Common myeloid progenitor, CD34-positive (primary cell): ENCODE results near the gene MRPS22.

Source experiments
- CTCF ChIA-PET: fragments of 350-600 bp; sonication (Branson Sonifier 250); formaldehyde crosslinking; loops from one replicate; lab custom pipeline; 2021; ENCODE audit warnings: antibody characterized with exemption; lab: Charles Lee
- POLR2A ChIA-PET: fragments of 350-600 bp; sonication (Branson Sonifier 250); formaldehyde crosslinking; loops from one replicate; lab custom pipeline; 2021; ENCODE audit warnings: antibody characterized with exemption; lab: Charles Lee
- DNase-seq, 3 donors: peaks; one replicate each; pipeline versions ENCODE4 v3.0.0 to v3.0.0-alpha.2; 2013
- H3K27ac ChIP-seq, 2 experiments: 1 replicate in 1 of 2; 2 replicates in 1 of 2; pipeline ENCODE4 v1.7.0; 2013; ENCODE audit warnings: inconsistent platforms in 2 of 2, low read length in 2 of 2, mild to moderate bottlenecking in 2 of 2, low read depth in 1 of 2, moderate library complexity in 1 of 2; ENCODE audit not compliant: severe bottlenecking in 2 of 2, insufficient read depth in 1 of 2, poor library complexity in 1 of 2
- H3K27me3 ChIP-seq, 5 experiments: replicated peaks in 2 of 5; 1 replicate in 3 of 5; 2 replicates in 2 of 5; pipeline versions ENCODE4 v1.6.1 to v1.7.0; 2013; ENCODE audit warnings: low read length in 4 of 5, mild to moderate bottlenecking in 2 of 5, moderate library complexity in 2 of 5, inconsistent platforms in 1 of 5; ENCODE audit not compliant: insufficient read depth in 5 of 5, control insufficient read depth in 4 of 5
- H3K36me3 ChIP-seq, 4 experiments: 1 replicate in 2 of 4; 2 replicates in 2 of 4; pipeline versions ENCODE4 v1.6.1 to v1.7.0; 2013; ENCODE audit warnings: low read length in 3 of 4, control low read depth in 1 of 4, mild to moderate bottlenecking in 1 of 4; ENCODE audit not compliant: control insufficient read depth in 4 of 4, insufficient read depth in 4 of 4
- H3K4me1 ChIP-seq, 4 experiments: 1 replicate in 3 of 4; 2 replicates in 1 of 4; pipeline versions ENCODE4 v1.6.1 to v1.7.1; 2013; ENCODE audit warnings: low read length in 3 of 4, mild to moderate bottlenecking in 3 of 4, control low read depth in 1 of 4, inconsistent platforms in 1 of 4, moderate library complexity in 1 of 4; ENCODE audit not compliant: control insufficient read depth in 4 of 4, insufficient read depth in 4 of 4; ENCODE audit errors: control extremely low read depth in 1 of 4
- H3K4me3 ChIP-seq, 7 experiments: 1 replicate in 4 of 7; 2 replicates in 3 of 7; pipeline versions ENCODE4 v1.5.1 to v1.7.0; 2013; ENCODE audit warnings: mild to moderate bottlenecking in 7 of 7, low read length in 6 of 7, moderate library complexity in 6 of 7, inconsistent platforms in 2 of 7, low read depth in 2 of 7, control low read depth in 1 of 7; ENCODE audit not compliant: insufficient read depth in 4 of 7, control insufficient read depth in 1 of 7; ENCODE audit errors: extremely low read depth in 1 of 7
- H3K9me3 ChIP-seq, 5 experiments: 1 replicate in 4 of 5; 2 replicates in 1 of 5; pipeline versions ENCODE4 v1.6.1 to v1.7.1; 2013; ENCODE audit warnings: low read length in 4 of 5, mild to moderate bottlenecking in 2 of 5, inconsistent platforms in 1 of 5, low read depth in 1 of 5, moderate library complexity in 1 of 5; ENCODE audit not compliant: control insufficient read depth in 4 of 5, insufficient read depth in 2 of 5; ENCODE audit errors: control extremely low read depth in 1 of 5
- WGBS: methylation state at CpG from one replicate; pipeline ENCODE4 v1.1.5; 2013; ENCODE audit not compliant: insufficient coverage; 5-methylcytosine and 5-hydroxymethylcytosine counted together

Gene MRPS22

DNA sequence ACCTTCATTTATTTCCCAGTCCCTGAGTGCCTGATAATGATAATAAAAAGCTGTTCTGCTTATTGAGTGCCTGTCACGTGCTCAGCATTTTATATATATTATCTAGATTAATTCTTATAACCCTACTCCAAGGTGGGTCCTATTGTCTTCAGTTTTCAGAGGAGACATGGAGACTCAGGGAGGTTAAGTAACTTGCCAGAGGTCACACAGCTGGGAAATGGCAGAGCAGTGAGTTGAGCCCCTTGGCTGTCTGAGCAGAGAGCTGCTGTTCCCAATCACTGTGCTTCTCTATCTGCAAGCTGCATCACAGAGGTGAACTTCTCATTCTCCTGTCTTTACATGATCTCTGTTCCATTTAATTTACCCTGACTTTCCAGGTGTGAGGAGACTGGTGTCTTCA is 32.3 kb upstream of the MRPS22 start:
- peaks cover 0 to 7% (median 2%) of the 10 kb centered on the region in 5 experiments for H3K27me3 ChIP-seq
- no peak overlapping the region for H3K4me3 ChIP-seq
- ChIA-PET CTCF (no interaction called here), POLR2A (no interaction called here)
- DNase-seq = no peak
- no CpG with 5 or more reads among the region's 1 CpG for WGBS
- H3K4me1 ChIP-seq = no peaks in the 10 kb centered on the region
- H3K36me3 ChIP-seq = no peaks in the 10 kb centered on the region
- no peaks in the 10 kb centered on the region for H3K9me3 ChIP-seq
- no peak overlapping the region for H3K27ac ChIP-seq

DNA sequence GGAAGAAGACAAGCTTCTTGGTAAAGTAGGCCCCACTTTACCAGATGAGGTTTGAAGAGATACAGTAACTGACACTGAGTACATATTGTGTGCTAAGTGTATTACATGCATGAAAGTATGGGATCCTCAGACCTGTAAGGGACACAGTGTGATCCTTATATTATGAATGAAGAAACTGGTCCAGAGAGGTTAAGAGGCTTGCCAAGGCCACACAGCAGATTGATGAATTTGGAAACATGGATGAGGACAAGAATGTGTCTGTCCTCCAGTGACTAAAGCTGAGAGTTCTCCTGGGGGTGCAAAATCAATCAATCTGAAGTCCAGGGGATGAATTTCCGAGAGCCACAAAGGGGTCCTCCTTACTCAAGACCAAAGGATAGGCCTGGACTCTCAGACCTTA is 31.4 kb upstream of the MRPS22 start:
- peaks cover 0 to 11% (median 2%) of the 10 kb centered on the region in 5 experiments for H3K27me3 ChIP-seq
- POLR2A ChIA-PET = no interaction called here
- H3K9me3 ChIP-seq = no peaks in the 10 kb centered on the region
- no peaks in the 10 kb centered on the region for H3K36me3 ChIP-seq
- no peak overlapping the region for H3K27ac ChIP-seq
- 100% methylated on average over 1 of the region's 1 CpG for WGBS
- no peak overlapping the region for H3K4me3 ChIP-seq
- CTCF ChIA-PET = no interaction called here
- DNase-seq = no peak
- H3K4me1 ChIP-seq = no peaks in the 10 kb centered on the region

GRCh38 chr3:139312959-139313358 is 30.9 kb upstream of the MRPS22 start:
- CTCF ChIA-PET = interaction anchor here (1.3 to 1.5 kb wide), 2 partner anchors 16 to 201 kb away, joined by 3 to 4 read pairs; no protein-coding TSS in a partner anchor
- no peak for DNase-seq
- WGBS = 100% methylated on average over 2 of the region's 2 CpGs
- Histone ChIP-seq H3K27me3 (peaks cover 0 to 11% (median 3%) of the 10 kb centered on the region in 5 experiments), H3K4me3 (no peak overlapping the region), H3K36me3 (no peaks in the 10 kb centered on the region), H3K27ac (no peak overlapping the region), H3K9me3 (no peaks in the 10 kb centered on the region), H3K4me1 (no peaks in the 10 kb centered on the region)
- POLR2A ChIA-PET = no interaction called here

GRCh38 chr3:139313921-139314320 is 29.9 kb upstream of the MRPS22 start:
- DNase-seq = no peak
- no peak overlapping the region for H3K4me3 ChIP-seq
- ChIA-PET CTCF (interaction anchor here (1.3 to 1.5 kb wide), 2 partner anchors 15 to 202 kb away, joined by 3 to 4 read pairs; no protein-coding TSS in a partner anchor), POLR2A (interaction anchor here (0.5 kb wide), 1 partner anchor 449 kb away, joined by 3 read pairs; no protein-coding TSS in a partner anchor)
- no peaks in the 10 kb centered on the region for H3K9me3 ChIP-seq
- no peaks in the 10 kb centered on the region for H3K4me1 ChIP-seq
- 96% methylated on average over 5 of the region's 5 CpGs for WGBS
- peaks cover 0 to 11% (median 8%) of the 10 kb centered on the region in 5 experiments for H3K27me3 ChIP-seq
- no peak overlapping the region for H3K27ac ChIP-seq
- H3K36me3 ChIP-seq = no peaks in the 10 kb centered on the region

DNA sequence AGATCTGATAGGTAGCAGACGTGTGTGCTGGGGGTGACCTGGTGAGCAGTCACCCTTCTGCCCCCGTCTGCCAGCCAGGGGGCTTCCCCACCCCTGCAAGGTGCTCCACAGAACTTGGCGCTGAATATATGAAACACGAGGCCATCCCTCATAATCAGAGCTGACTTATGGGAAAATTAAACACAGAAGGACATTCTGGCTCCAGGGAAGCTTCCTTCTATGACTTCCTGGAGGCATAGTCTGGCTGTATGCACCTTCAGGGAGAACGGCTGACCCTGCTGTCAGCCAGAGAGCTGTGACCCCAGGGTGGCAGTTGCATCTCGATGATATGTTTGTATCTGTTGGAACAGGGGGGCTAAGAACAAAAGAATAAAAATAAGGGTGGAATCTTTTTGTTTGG is 26.6 kb upstream of the MRPS22 start:
- WGBS = 88% methylated on average over 6 of the region's 6 CpGs
- POLR2A ChIA-PET = no interaction called here

DNA sequence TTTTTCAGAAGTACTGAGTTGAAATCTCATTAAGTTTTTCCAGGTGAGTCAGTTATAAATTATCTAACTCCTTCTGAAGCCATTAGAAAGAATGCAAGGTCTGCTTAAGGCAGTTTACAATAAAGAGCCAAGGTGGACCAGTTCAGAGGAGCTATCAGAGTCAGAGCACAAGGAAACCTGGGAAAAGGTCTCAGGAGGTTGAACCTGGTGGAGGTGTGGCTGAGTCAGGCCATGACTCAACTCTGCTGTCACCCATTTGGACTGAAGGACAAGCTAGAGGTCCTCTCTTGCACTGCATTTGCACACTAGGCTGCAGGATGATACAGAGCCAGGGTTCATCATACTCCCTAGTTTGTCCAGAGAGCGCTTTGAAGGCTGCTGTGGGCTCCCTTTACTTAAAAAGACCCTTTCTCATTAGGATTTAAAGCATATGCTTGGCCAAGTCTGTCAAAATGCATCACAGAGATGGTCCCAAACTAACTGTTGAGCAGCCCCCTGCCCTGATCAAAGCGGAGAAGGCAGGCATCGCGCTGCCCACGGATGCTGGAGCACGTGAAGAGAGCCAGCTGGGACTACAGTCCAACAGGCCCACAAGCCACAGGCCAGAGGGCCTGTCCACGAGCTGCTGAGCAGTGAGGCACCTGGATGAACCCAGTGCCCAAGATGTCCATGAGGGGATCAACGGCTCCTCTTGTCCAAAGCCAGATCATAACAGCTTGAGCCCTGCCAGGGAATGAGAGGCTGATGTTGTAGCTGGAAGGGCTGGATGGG is 26.0 kb upstream of the MRPS22 start:
- WGBS = 96% methylated on average over 8 of the region's 8 CpGs
- Histone ChIP-seq H3K27ac (no peak overlapping the region), H3K4me3 (no peak overlapping the region), H3K9me3 (no peaks in the 10 kb centered on the region), H3K27me3 (peaks cover 0 to 11% (median 7%) of the 10 kb centered on the region in 5 experiments), H3K36me3 (no peaks in the 10 kb centered on the region), H3K4me1 (peaks cover 0 to 4% (median 0%) of the 10 kb centered on the region in 4 experiments)
- no peak for DNase-seq
- ChIA-PET CTCF (interaction anchor here (1.3 to 3.1 kb wide), 4 partner anchors 10 to 206 kb away, joined by 3 to 21 read pairs (median 4); no protein-coding TSS in a partner anchor), POLR2A (no interaction called here)

More for the DNA sequence above, 26.6 kb upstream of the MRPS22 start:
- CTCF ChIA-PET = interaction anchor here (1.3 kb wide), 1 partner anchor 205 kb away, joined by 3 read pairs; no protein-coding TSS in a partner anchor
- peaks cover 0 to 1% (median 0%) of the 10 kb centered on the region in 4 experiments for H3K4me1 ChIP-seq
- no peak for DNase-seq
- peaks cover 0 to 11% (median 8%) of the 10 kb centered on the region in 5 experiments for H3K27me3 ChIP-seq
- H3K4me3 ChIP-seq = no peak overlapping the region
- no peak overlapping the region for H3K27ac ChIP-seq
- H3K9me3 ChIP-seq = no peaks in the 10 kb centered on the region
- no peaks in the 10 kb centered on the region for H3K36me3 ChIP-seq

DNA sequence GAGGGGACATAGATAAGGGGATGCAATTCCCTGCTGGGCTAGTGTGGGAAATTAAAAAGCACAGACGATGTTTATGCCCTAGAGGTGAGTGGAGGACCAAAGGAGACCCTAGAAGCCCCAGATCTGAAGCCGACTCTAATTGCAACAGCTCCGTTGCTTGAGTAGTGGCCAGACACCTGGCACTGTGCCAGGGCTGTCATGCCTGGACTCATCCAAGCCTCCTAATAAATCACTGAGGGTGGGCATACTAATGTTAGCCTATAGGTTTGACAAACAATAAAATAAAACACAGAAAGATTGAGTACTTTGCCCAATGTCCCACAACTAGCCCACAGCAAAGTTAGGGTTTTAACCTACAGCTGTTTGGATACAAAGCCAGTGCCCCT is 25.4 kb upstream of the MRPS22 start:
- 77% methylated on average over 3 of the region's 3 CpGs for WGBS
- Histone ChIP-seq H3K36me3 (no peaks in the 10 kb centered on the region), H3K27me3 (peaks cover 0 to 11% (median 6%) of the 10 kb centered on the region in 5 experiments), H3K4me3 (no peak overlapping the region), H3K9me3 (no peaks in the 10 kb centered on the region), H3K27ac (no peak overlapping the region), H3K4me1 (peaks cover 0 to 4% (median 0%) of the 10 kb centered on the region in 4 experiments)
- POLR2A ChIA-PET = no interaction called here
- CTCF ChIA-PET = interaction anchor here (1.7 to 3.1 kb wide), 3 partner anchors 11 to 206 kb away, joined by 3 to 21 read pairs (median 5); no protein-coding TSS in a partner anchor
- DNase-seq = no peak
